Fibroblast of pulmonary artery (primary cell): Measurements from ENCODE around the gene KIF26B.

Experiments
- DNase-seq: peaks from one replicate; pipeline ENCODE4 v3.0.0-alpha.2; 2010; ENCODE audit warnings: low read depth
- H3K4me3 ChIP-seq: replicated peaks from 2 replicates; pipeline ENCODE4 v1.5.1; 2011; ENCODE audit warnings: low read depth, mild to moderate bottlenecking, control low read depth, low read length, moderate library complexity
- TF ChIP-seq, protein P1 (sequence below): IDR thresholded peaks from 2 replicates; pipeline ENCODE4 v1.5.1; 2011; ENCODE audit warnings: mild to moderate bottlenecking, control low read depth, low read length, inconsistent platforms; ENCODE audit errors: missing control alignments

KIF26B gene

DNA sequence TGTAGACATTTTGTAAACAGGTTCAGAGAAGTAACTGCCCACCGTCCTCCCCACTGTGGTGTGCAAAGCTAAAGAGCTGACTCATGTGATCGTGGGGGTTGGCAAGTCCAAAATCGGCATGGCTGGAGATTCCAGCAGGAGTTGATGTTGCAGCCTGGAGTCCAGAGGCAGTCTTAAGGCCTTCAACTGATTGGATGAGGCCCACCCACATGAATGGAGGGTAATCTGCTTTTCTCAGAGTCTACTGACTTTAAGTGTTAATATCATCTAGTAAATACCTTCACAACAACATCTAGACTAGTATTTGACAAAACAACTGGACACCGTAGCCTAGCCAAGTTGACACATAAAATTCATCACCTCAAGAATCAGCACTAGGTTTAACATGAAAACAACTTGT lies 281.6 kb downstream of the KIF26B start:
- no peak overlapping the region for H3K4me3 ChIP-seq
- no peak for DNase-seq
- TF ChIP-seq, protein P1, sequence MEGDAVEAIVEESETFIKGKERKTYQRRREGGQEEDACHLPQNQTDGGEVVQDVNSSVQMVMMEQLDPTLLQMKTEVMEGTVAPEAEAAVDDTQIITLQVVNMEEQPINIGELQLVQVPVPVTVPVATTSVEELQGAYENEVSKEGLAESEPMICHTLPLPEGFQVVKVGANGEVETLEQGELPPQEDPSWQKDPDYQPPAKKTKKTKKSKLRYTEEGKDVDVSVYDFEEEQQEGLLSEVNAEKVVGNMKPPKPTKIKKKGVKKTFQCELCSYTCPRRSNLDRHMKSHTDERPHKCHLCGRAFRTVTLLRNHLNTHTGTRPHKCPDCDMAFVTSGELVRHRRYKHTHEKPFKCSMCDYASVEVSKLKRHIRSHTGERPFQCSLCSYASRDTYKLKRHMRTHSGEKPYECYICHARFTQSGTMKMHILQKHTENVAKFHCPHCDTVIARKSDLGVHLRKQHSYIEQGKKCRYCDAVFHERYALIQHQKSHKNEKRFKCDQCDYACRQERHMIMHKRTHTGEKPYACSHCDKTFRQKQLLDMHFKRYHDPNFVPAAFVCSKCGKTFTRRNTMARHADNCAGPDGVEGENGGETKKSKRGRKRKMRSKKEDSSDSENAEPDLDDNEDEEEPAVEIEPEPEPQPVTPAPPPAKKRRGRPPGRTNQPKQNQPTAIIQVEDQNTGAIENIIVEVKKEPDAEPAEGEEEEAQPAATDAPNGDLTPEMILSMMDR = no peak

DNA sequence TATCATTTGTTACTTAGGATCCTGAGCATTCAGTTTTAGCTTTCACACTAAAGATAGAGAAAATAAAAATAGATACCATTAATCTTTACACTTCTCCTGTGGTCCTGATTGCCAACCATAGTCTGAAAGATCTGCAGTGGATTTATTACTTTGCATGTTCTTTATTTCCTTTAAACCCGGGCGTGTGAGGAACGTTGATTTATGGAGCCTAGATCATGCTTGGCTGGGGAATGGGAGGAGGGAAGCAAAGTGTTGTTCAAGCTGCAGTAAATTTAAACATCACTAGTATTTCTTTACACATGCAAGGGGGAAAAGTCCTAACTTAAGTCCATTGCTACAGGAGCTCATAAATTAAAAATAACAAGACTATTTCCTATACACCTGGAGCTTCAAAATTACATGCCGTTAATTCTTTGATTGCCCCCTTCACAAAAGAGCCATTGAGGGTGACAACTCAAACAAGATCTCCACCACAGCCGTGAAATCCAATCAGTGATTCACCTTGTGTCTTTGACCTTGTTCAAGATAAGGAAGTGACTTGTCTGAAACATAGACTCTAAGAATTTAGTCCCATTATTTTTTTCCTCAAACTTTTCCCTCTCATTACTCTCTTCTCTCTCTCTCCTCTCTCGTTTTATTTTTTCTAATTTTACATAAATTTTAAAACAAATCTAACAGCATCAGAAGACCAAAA lies 282.7 kb downstream of the KIF26B start:
- no peak for DNase-seq
- TF ChIP-seq, protein P1 = no peak
- no peak overlapping the region for H3K4me3 ChIP-seq

DNA sequence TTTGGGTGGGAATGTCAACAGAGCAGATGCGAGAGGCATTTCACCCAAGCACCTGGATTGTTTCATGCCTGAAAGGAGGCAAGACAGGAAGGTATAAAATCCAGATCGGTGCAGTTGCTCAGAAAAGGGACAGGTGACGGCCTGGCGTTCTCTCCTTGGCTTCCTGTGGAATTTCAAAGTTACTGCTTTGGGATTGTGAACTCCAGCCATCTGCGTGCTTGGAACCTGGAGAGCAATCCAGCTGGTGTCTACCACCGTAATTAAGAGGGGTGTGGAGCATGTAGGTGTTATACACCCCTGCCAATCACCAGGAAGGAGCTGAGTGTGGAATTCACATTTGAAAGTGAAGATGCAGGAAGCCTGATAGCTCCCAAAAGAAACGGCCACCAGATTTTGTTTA lies 286.1 kb downstream of the KIF26B start:
- TF ChIP-seq, protein P1 = no peak
- no peak overlapping the region for H3K4me3 ChIP-seq
- no peak for DNase-seq

DNA sequence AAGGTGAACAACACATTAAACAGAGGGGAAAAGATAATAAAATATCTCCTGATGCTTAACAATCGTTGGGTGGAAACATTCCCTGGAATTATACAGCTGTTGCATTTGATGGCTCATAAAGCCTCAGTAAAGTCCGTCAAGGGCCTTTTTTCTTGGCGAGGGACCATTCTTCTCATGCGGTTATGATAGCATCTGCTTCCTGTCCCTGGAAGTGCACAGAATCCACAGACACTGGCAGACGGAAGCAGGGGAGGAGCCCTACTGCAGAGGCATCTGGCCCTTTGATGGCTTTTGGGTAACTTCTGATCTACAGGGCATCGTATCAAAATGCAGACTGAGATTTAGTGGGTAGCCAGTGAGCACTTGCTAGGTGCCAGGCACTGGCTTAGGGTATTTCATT lies 286.9 kb downstream of the KIF26B start:
- TF ChIP-seq, protein P1 = no peak
- H3K4me3 ChIP-seq = no peak overlapping the region
- peak; percentile 30 for DNase-seq

DNA sequence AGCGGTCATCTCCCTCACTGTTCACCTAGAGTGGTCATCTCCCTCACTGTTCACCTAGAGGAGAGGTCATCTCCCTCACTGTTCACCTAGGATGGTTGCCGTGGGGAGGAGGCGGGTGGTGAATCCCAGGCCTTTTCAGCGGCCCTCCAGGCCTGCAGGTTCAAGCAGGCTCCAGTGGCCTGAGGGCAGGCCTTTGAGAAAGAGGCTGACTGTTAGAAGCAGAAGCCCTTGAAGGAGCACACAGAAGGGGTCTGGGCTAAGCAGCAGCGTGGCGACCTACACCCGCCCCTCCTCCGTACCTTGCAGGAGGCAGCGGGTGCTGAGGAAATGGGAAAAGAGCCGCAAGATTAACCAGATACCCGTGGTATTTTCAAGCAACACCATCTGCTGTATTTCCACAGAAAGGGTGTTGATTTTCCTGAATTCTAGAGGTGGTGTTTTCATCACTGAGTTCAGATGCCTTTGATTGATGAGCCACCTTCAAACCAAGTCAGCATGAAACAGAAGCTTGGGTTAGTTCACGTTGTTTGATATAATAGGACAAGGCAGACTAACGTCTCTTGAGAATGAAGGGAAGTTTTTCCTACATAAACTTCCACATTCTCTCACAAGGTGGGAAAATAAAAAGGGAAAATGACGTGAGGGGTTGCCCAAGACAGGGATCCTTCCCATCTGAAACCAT lies 289.5 kb downstream of the KIF26B start:
- H3K4me3 ChIP-seq = no peak overlapping the region
- TF ChIP-seq, protein P1 = no peak
- DNase-seq = no peak

DNA sequence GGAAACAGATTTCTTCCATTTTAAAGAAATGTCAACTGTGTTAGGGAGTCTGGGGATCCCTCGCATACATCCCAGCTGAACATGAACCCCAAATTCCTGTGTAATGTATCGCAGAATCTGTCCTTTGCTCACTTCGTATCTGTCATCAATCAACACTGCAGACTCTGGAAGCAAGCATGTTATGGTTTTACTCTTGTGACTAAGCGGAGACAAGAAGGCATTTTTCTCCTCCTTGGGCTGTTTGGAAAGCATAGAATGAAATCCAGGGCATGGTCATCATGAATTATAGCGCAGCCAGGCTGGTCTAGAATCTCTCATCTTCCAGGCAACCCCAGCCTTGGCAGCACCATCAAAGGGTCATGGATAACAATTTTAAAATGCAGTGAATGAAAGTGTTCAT lies 290.2 kb downstream of the KIF26B start:
- no peak for DNase-seq
- TF ChIP-seq, protein P1 = no peak

More for the DNA sequence above, 290.2 kb downstream of the KIF26B start:
- no peak overlapping the region for H3K4me3 ChIP-seq
